HepG2 (cell line): ENCODE data around the gene C5orf58.
"Not testable (repeated sequence)": the region's sequence is repeated elsewhere in the genome, so short reads cannot be mapped to it uniquely, and the experiment has no call there.

Experiments used
- BRCA1 ChIP-seq: sonication (generic); formaldehyde crosslinking; IDR thresholded peaks from 2 replicates; pipeline ENCODE4 v1.4.0; 2020; ENCODE audit warnings: missing genetic modification reagents
- ETV5 ChIP-seq: IDR thresholded peaks from 2 replicates; pipeline ENCODE4 v1.6.1; 2018; ENCODE audit warnings: missing biosample characterization, missing genetic modification reagents, inconsistent platforms, borderline replicate concordance
- EZH2 ChIP-seq: conservative IDR thresholded peaks from 2 replicates; pipeline ENCODE4 v1.6.1; 2012; ENCODE audit warnings: mild to moderate bottlenecking, low read depth, low read length, moderate library complexity
- JUN ChIP-seq: sonication (generic); formaldehyde crosslinking; IDR thresholded peaks from 2 replicates; pipeline ENCODE4 v1.4.0; 2020; ENCODE audit warnings: mild to moderate bottlenecking, missing genetic modification reagents
- POLR2A ChIP-seq, 2 experiments: IDR thresholded peaks; 2 replicates each; pipeline ENCODE4 v1.6.1; 2011; ENCODE audit warnings: low read depth in 2 of 2, low read length in 2 of 2, mild to moderate bottlenecking in 1 of 2, moderate library complexity in 1 of 2; ENCODE audit not compliant: insufficient read depth in 1 of 2
- POLR2AphosphoS5 ChIP-seq: IDR thresholded peaks from 2 replicates; pipeline ENCODE4 v1.6.1; 2012; ENCODE audit warnings: low read depth, low read length

DNA sequence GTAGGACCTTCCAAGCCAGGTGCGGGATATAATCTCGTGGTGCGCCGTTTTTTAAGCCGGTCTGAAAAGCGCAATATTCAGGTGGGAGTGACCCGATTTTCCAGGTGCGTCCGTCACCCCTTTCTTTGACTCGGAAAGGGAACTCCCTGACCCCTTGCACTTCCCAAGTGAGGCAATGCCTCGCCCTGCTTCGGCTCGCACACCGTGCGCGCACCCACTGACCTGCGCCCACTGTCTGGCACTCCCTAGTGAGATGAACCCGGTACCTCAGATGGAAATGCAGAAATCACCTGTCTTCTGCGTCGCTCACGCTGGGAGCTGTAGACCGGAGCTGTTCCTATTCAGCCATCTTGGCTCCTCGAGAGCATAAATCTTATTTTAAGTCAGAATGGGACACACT, 12.7 kb downstream of the C5orf58 start:
- TF ChIP-seq JUN; EZH2; ETV5; POLR2A (IDR thresholded peaks at IDR 0.05; ENCODE audit: insufficient read depth in 1 of 2, low read depth in 2 of 2, low read length in 2 of 2); POLR2AphosphoS5; BRCA1: not testable (repeated sequence)
